OCI-LY1 (cell line): ENCODE measurements around the gene GAD2.

ENCODE experiments used
- EZH2 ChIP-seq: fragments of 200-600 bp; sonication (generic), shearing (Covaris generic); IDR thresholded peaks from 2 replicates; pipeline ENCODE4 v1.8.0; 2017; ENCODE audit warnings: borderline replicate concordance, mixed run types, mild to moderate bottlenecking, antibody characterized with exemption, low read length, moderate library complexity, mixed read lengths
- TF ChIP-seq, protein P1 (sequence below): fragments of 200-600 bp; sonication (generic), shearing (Covaris generic); IDR thresholded peaks from 2 replicates; pipeline ENCODE4 v1.5.1; 2017; ENCODE audit warnings: mild to moderate bottlenecking, antibody characterized with exemption, low read length, moderate library complexity, mixed read lengths

DNA sequence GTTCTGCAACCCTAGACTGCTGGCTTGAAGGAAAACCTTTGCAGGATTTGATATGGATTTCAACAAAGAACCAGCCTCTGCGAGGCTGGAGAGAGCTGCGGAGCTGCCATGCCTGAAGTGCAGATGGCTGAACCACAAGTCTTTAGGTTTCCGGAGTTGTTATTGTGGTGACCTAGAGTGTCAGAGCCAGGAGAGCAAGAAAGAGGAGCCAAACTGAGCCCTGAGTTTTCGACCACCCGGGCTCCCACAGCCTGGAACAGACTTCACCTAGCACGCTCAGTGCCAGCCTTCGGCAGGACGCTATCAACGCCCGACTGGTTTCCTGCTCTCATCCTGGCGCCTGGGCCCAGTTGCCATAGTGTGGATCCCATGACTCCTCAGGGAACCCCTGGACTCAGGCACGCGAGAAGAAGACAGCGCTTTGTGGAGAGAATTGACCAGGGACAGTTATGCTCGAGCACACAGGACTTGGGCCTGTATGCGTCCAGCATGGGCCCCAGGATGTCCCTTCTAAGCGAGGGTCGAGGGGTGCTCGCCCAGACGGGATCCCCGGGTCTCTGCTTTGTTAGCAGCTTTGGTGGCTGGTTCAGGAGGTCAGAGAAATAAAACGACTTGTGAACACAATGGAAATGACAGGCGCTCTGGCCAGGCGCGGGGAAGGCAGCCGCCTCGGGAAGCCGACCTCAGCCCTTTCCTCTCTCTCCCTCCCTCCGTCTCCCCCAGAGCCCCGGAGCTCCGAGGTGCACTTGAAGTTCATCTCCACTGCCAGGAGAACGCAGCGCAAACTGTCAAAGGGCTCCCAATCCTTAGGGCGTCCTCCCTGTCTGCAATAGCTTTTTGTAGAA is 1.8 kb upstream of the GAD2 start:
- TF ChIP-seq, protein P1, sequence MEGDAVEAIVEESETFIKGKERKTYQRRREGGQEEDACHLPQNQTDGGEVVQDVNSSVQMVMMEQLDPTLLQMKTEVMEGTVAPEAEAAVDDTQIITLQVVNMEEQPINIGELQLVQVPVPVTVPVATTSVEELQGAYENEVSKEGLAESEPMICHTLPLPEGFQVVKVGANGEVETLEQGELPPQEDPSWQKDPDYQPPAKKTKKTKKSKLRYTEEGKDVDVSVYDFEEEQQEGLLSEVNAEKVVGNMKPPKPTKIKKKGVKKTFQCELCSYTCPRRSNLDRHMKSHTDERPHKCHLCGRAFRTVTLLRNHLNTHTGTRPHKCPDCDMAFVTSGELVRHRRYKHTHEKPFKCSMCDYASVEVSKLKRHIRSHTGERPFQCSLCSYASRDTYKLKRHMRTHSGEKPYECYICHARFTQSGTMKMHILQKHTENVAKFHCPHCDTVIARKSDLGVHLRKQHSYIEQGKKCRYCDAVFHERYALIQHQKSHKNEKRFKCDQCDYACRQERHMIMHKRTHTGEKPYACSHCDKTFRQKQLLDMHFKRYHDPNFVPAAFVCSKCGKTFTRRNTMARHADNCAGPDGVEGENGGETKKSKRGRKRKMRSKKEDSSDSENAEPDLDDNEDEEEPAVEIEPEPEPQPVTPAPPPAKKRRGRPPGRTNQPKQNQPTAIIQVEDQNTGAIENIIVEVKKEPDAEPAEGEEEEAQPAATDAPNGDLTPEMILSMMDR: no peak
- TF ChIP-seq EZH2: no peak
